Neuronal stem cell (in vitro differentiated cells): Measurements from ENCODE around the gene C12orf60.

ENCODE experiments used
- DNase-seq: peaks from one replicate; pipeline ENCODE4 v3.0.0-alpha.2; 2013; ENCODE audit warnings: low spot score
- H2AFZ ChIP-seq: one replicate; pipeline ENCODE4 v1.6.1; 2013; ENCODE audit warnings: mild to moderate bottlenecking, low read length, inconsistent platforms
- H2AK5ac ChIP-seq: 2 replicates; pipeline ENCODE4 v1.6.1; 2013; ENCODE audit warnings: low read depth, mild to moderate bottlenecking, inconsistent platforms, low read length, moderate library complexity, mixed read lengths
- H2BK120ac ChIP-seq: 2 replicates; pipeline ENCODE4 v1.6.1; 2013; ENCODE audit warnings: low read depth, mild to moderate bottlenecking, inconsistent platforms, low read length, moderate library complexity, mixed read lengths
- H2BK12ac ChIP-seq: one replicate; pipeline ENCODE4 v1.6.1; 2013; ENCODE audit warnings: low read length, inconsistent platforms
- H2BK15ac ChIP-seq: 2 replicates; pipeline ENCODE4 v1.6.1; 2013; ENCODE audit warnings: mild to moderate bottlenecking, low read length, inconsistent platforms, mixed read lengths
- H2BK5ac ChIP-seq: one replicate; pipeline ENCODE4 v1.6.1; 2013; ENCODE audit warnings: inconsistent platforms, mild to moderate bottlenecking, low read length, moderate library complexity
- H3K14ac ChIP-seq: one replicate; pipeline ENCODE4 v1.6.1; 2013; ENCODE audit warnings: low read length, inconsistent platforms
- H3K18ac ChIP-seq: 2 replicates; pipeline ENCODE4 v1.6.1; 2013; ENCODE audit warnings: low read length, inconsistent platforms
- H3K23ac ChIP-seq: 2 replicates; pipeline ENCODE4 v1.6.1; 2013; ENCODE audit warnings: low read depth, mild to moderate bottlenecking, mixed read lengths, low read length, inconsistent platforms; ENCODE audit not compliant: poor library complexity
- H3K27ac ChIP-seq: replicated peaks from 3 replicates; pipeline ENCODE4 v1.5.1; 2013; ENCODE audit warnings: low read length, inconsistent platforms
- H3K27me3 ChIP-seq, 3 experiments: 2 replicates each; pipeline ENCODE4 v1.6.1; 2013; ENCODE audit warnings: low read length in 3 of 3, mild to moderate bottlenecking in 2 of 3, inconsistent platforms in 1 of 3, low read depth in 1 of 3, mixed read lengths in 1 of 3, moderate library complexity in 1 of 3; ENCODE audit not compliant: control insufficient read depth in 3 of 3, insufficient read depth in 3 of 3
- H3K36me3 ChIP-seq, 2 donors: replicated peaks in 1 of 2; 2 replicates each; pipeline ENCODE4 v1.6.1; 2013; ENCODE audit warnings: low read length in 2 of 2; ENCODE audit not compliant: control insufficient read depth in 2 of 2, insufficient read depth in 2 of 2
- H3K4ac ChIP-seq: 2 replicates; pipeline ENCODE4 v1.6.1; 2013; ENCODE audit warnings: inconsistent platforms, mild to moderate bottlenecking, low read length, moderate library complexity
- H3K4me1 ChIP-seq, 2 donors: 1 replicate in 1 of 2; 2 replicates in 1 of 2; pipeline ENCODE4 v1.6.1; 2013; ENCODE audit warnings: low read length in 2 of 2, low read depth in 1 of 2; ENCODE audit not compliant: control insufficient read depth in 2 of 2, insufficient read depth in 1 of 2
- H3K4me2 ChIP-seq: one replicate; pipeline ENCODE4 v1.6.1; 2013; ENCODE audit warnings: mild to moderate bottlenecking, low read length, inconsistent platforms; ENCODE audit not compliant: insufficient read depth, poor library complexity, severe bottlenecking
- H3K4me3 ChIP-seq, 2 donors: 2 replicates each; pipeline ENCODE4 v1.5.1; 2013; ENCODE audit warnings: low read length in 2 of 2, mild to moderate bottlenecking in 2 of 2, inconsistent platforms in 1 of 2, moderate library complexity in 1 of 2
- H3K79me1 ChIP-seq: one replicate; pipeline ENCODE4 v1.6.1; 2013; ENCODE audit warnings: low read depth, mild to moderate bottlenecking, inconsistent platforms, low read length, moderate library complexity
- H3K9ac ChIP-seq: one replicate; pipeline ENCODE4 v1.6.1; 2013; ENCODE audit warnings: mild to moderate bottlenecking, low read depth, low read length, inconsistent platforms; ENCODE audit not compliant: poor library complexity
- H3K9me3 ChIP-seq, 2 donors: replicated peaks in 1 of 2; 2 replicates each; pipeline versions ENCODE3 to v1.6.1; 2013; ENCODE audit warnings: low read length in 2 of 2, mild to moderate bottlenecking in 2 of 2, inconsistent platforms in 1 of 2, low read depth in 1 of 2, mixed read lengths in 1 of 2, moderate library complexity in 1 of 2; ENCODE audit not compliant: control insufficient read depth in 2 of 2, insufficient read depth in 1 of 2
- H4K8ac ChIP-seq: one replicate; pipeline ENCODE4 v1.6.1; 2013; ENCODE audit warnings: low read depth, mild to moderate bottlenecking, inconsistent platforms, low read length, moderate library complexity
- H4K91ac ChIP-seq: one replicate; pipeline ENCODE4 v1.6.1; 2013; ENCODE audit warnings: low read length, low read depth, mild to moderate bottlenecking, inconsistent platforms; ENCODE audit not compliant: poor library complexity
- WGBS, 2 donors: extraction: QIAGEN DNeasy Blood & Tissue Kit; methylation state at CpG; one replicate each; pipeline ENCODE4 v1.1.7; 2013; ENCODE audit warnings: missing lambda C conversion rate in 2 of 2, mixed read lengths in 1 of 2; ENCODE audit not compliant: insufficient read length in 2 of 2, insufficient replicate concordance in 1 of 2; ENCODE audit errors: extremely low coverage in 2 of 2; 5-methylcytosine and 5-hydroxymethylcytosine counted together

The C12orf60 gene

DNA sequence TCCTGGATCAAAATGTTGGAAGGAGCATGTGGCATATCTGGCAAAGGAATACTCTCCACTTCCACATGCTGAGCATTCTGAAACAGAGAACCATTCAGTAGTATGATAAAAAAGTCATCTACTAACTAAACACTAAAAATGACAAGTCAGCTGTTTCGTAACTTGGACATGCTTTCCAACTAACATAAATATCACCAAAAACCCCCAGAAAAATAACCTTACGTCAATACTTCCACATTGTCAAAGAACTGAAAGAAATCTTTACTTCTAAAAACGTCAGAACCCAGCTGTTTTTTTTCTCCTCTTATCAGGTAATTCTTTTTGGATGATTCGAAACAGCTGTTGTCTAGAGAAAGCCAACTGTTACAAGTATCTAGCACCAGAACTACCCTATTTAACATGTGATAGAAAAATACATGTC is 8.4 kb upstream of the C12orf60 start:
- no peaks in the 10 kb centered on the region for H3K9me3 ChIP-seq
- H3K36me3 ChIP-seq, result peaks cover 23 to 99% of the 10 kb centered on the region in 2 donors
- no peak overlapping the region for H2BK12ac ChIP-seq
- no peak overlapping the region for H3K23ac ChIP-seq
- no peak overlapping the region for H3K9ac ChIP-seq
- no peak overlapping the region for H2AFZ ChIP-seq
- H3K4ac ChIP-seq, result no peak overlapping the region
- DNase-seq, result no peak
- no peak overlapping the region for H3K4me2 ChIP-seq
- no peak overlapping the region for H4K8ac ChIP-seq
- no peaks in the 10 kb centered on the region for H3K27me3 ChIP-seq
- no peak overlapping the region for H2BK5ac ChIP-seq
- no peak overlapping the region for H3K4me3 ChIP-seq
- H3K79me1 ChIP-seq, result no peaks in the 10 kb centered on the region
- H3K18ac ChIP-seq, result no peak overlapping the region
- H4K91ac ChIP-seq, result no peak overlapping the region
- no peak overlapping the region for H3K27ac ChIP-seq
- H2AK5ac ChIP-seq, result no peak overlapping the region
- no peak overlapping the region for H2BK15ac ChIP-seq
- WGBS, 2 donors, result no CpG with 5 or more reads among the region's 4 CpGs
- no peaks in the 10 kb centered on the region for H3K4me1 ChIP-seq
- H3K14ac ChIP-seq, result no peak overlapping the region
- H2BK120ac ChIP-seq, result no peak overlapping the region

DNA sequence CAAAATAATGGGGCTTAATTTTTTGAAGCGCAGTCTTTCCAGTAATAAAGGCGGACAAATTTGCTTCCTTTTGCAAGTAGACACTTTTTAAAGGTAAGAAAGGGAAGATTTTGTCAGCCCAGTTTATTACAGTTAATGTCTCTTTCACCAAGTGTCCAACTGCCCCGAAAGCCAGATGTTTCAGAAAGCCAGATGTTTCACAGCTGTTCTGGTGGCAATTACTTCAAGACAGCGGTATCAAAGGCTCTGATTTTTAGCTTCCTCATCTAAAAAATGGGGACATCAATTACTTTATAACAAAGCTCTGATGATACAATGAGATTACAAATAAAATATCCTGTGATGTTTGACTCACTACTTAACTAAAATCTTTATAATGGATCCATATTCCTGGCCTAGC is 1.2 kb upstream of the C12orf60 start:
- Histone ChIP-seq H2BK15ac (no peak overlapping the region), H3K4me1 (peaks cover 1 to 7% of the 10 kb centered on the region in 2 donors), H2AFZ (no peak overlapping the region), H3K9ac (no peak overlapping the region), H3K18ac (no peak overlapping the region), H3K23ac (no peak overlapping the region), H3K36me3 (peaks cover 8 to 43% of the 10 kb centered on the region in 2 donors), H2BK120ac (no peak overlapping the region), H3K79me1 (peaks cover 3% of the 10 kb centered on the region), H3K14ac (no peak overlapping the region), H2BK5ac (no peak overlapping the region), H4K91ac (no peak overlapping the region), H2AK5ac (no peak overlapping the region), H3K4ac (no peak overlapping the region), H3K27me3 (no peaks in the 10 kb centered on the region), H4K8ac (no peak overlapping the region), H3K9me3 (no peaks in the 10 kb centered on the region), H2BK12ac (no peak overlapping the region), H3K4me2 (peak overlapping the region; percentile 41), H3K27ac (no peak overlapping the region), H3K4me3 (peak overlapping the region in 1 of 2 donors; percentile 82)
- no CpG with 5 or more reads among the region's 4 CpGs for WGBS, 2 donors
- no peak for DNase-seq

DNA sequence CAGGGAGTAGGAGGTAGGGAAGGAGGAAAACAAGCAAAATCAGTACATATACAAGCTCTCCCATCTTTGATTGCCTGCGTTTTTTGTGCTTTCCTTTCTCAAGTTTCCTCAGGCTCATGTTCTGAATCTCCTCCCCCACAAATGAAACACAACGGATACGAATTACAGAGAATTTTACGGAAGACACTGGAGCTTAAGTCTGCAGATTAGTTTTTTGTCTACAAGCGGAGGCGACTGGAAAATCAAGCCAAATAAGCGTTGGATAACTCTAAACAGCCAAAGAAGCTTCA is 804 bp upstream of the C12orf60 start:
- no peaks in the 10 kb centered on the region for H3K27me3 ChIP-seq
- no peak overlapping the region for H4K91ac ChIP-seq
- WGBS, 2 donors, result no CpG with 5 or more reads among the region's 7 CpGs
- peaks cover 6 to 38% of the 10 kb centered on the region in 2 donors for H3K36me3 ChIP-seq
- H3K9ac ChIP-seq, result peak overlapping the region; percentile 95
- no peak overlapping the region for H4K8ac ChIP-seq
- H3K79me1 ChIP-seq, result peaks cover 3% of the 10 kb centered on the region
- no peak overlapping the region for H3K4ac ChIP-seq
- H2BK120ac ChIP-seq, result no peak overlapping the region
- no peak overlapping the region for H3K23ac ChIP-seq
- H3K18ac ChIP-seq, result peak overlapping the region; percentile 73
- H3K4me3 ChIP-seq, result peak overlapping the region; percentile 82 to 90
- no peak overlapping the region for H2BK15ac ChIP-seq
- no peak for DNase-seq
- H2BK12ac ChIP-seq, result no peak overlapping the region
- no peaks in the 10 kb centered on the region for H3K9me3 ChIP-seq
- H3K4me2 ChIP-seq, result peak overlapping the region; percentile 41
- peaks cover 1 to 7% of the 10 kb centered on the region in 2 donors for H3K4me1 ChIP-seq
- H3K14ac ChIP-seq, result no peak overlapping the region
- no peak overlapping the region for H2AK5ac ChIP-seq
- no peak overlapping the region for H3K27ac ChIP-seq
- peak overlapping the region; percentile 72 for H2BK5ac ChIP-seq
- peak overlapping the region; percentile 86 for H2AFZ ChIP-seq

DNA sequence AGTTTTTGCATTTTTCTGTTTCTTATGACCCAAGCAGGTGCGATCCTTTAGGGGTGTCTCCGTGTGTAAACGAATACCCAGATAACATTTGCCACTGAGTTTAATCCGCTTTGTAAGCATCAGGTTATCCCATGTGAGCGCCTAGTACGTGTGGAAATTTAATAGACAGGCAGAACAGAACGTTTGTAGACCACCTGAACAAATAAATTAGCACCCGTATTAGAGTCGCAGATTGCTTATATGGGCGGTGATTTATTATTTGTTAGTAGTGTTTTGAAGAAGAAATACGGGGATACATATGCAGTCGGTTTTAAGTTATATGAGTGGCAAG is 325 bp downstream of the C12orf60 start:
- Histone ChIP-seq H3K27ac (peak overlapping the region; percentile 44), H2AK5ac (no peak overlapping the region), H2AFZ (peak overlapping the region; percentile 78), H2BK15ac (no peak overlapping the region), H3K4me1 (peaks cover 1 to 7% of the 10 kb centered on the region in 2 donors), H3K4me3 (peak overlapping the region; percentile 80 to 82), H4K8ac (no peak overlapping the region), H3K36me3 (peaks cover 2 to 27% of the 10 kb centered on the region in 2 donors), H3K23ac (no peak overlapping the region), H3K79me1 (peaks cover 3% of the 10 kb centered on the region), H2BK12ac (no peak overlapping the region), H3K9me3 (no peaks in the 10 kb centered on the region), H2BK120ac (no peak overlapping the region), H3K18ac (no peak overlapping the region), H3K4ac (no peak overlapping the region), H3K14ac (no peak overlapping the region), H3K4me2 (peak overlapping the region; percentile 58), H3K27me3 (no peaks in the 10 kb centered on the region), H2BK5ac (no peak overlapping the region), H4K91ac (no peak overlapping the region), H3K9ac (no peak overlapping the region)
- WGBS, 2 donors, result 80% methylated on average over 2 of the region's 12 CpGs; no CpG with 5 or more reads in 1 of the 2 donors
- DNase-seq, result no peak
